Stimulated activated CD8-positive, alpha-beta memory T cell treated with anti-CD3 and anti-CD28 coated beads, Interleukin-12 subunit alpha, Interleukin-12 subunit beta, amount 100 ng/mL, for 4 hours (primary cell): ENCODE measurements around the gene USP4.
"Not testable (repeated sequence)": the region's sequence is repeated elsewhere in the genome, so short reads cannot be mapped to it uniquely, and the experiment has no call there.

Experiments
- DNase-seq: peaks from one replicate; pipeline ENCODE4 v3.0.0-alpha.2; 2020; ENCODE audit warnings: low read depth

Gene USP4

GRCh38 chr3:49339941-49340800 lies at the start of gene USP4:
USP4 (minus strand) TSS chr3:49340053; CDS start chr3:49340024, 29 bp downstream.
- DNase-seq = peak; percentile 88

- no peak for DNase-seq
Measured at GRCh38 chr3:49389297-49389696, 49.4 kb upstream of the USP4 start.

- DNase-seq = no peak
Measured at GRCh38 chr3:49388289-49388820, 48.5 kb upstream of the USP4 start.

GRCh38 chr3:49387721-49388120 lies 47.9 kb upstream of the USP4 start:
- no peak for DNase-seq

- DNase-seq = no peak
Measured at GRCh38 chr3:49386056-49386756, 46.4 kb upstream of the USP4 start.

- no peak for DNase-seq
Measured at GRCh38 chr3:49385617-49386016, 45.8 kb upstream of the USP4 start.

GRCh38 chr3:49383387-49383786 lies 43.5 kb upstream of the USP4 start:
- DNase-seq = no peak

GRCh38 chr3:49378249-49378895 lies 38.5 kb upstream of the USP4 start:
- no peak for DNase-seq

GRCh38 chr3:49377483-49377882 lies 37.6 kb upstream of the USP4 start:
- peak; percentile 33 for DNase-seq

- DNase-seq = no peak
Measured at GRCh38 chr3:49371946-49372345, 32.1 kb upstream of the USP4 start.

GRCh38 chr3:49370585-49371290 lies 30.9 kb upstream of the USP4 start:
- no peak for DNase-seq

GRCh38 chr3:49362561-49362960 lies 22.7 kb upstream of the USP4 start:
- DNase-seq = no peak

- DNase-seq = no peak
Measured at GRCh38 chr3:49359623-49360022, 19.8 kb upstream of the USP4 start.

GRCh38 chr3:49358884-49359225 lies 19.0 kb upstream of the USP4 start:
- peak; percentile 1 for DNase-seq

GRCh38 chr3:49358217-49358883 lies 18.5 kb upstream of the USP4 start, which contains the start of gene GPX1:
GPX1 (minus strand) TSS chr3:49358353; CDS start chr3:49358278, 75 bp downstream.
- DNase-seq = peak; percentile 58

GRCh38 chr3:49357443-49358216 lies 17.8 kb upstream of the USP4 start:
- peak; percentile 42 for DNase-seq

GRCh38 chr3:49357095-49357442 lies 17.2 kb upstream of the USP4 start:
- DNase-seq = not testable (repeated sequence)

GRCh38 chr3:49352890-49353421 lies 13.1 kb upstream of the USP4 start:
- no peak for DNase-seq

- DNase-seq = no peak
Measured at GRCh38 chr3:49352281-49352680, 12.4 kb upstream of the USP4 start.

- DNase-seq = no peak
Measured at GRCh38 chr3:49351521-49352011, 11.7 kb upstream of the USP4 start.
